Fibroblast of lung (primary cell): ENCODE measurements around the gene NKX1-2. TPM values are rescaled to one million over a fixed set of nuclear protein-coding genes. Genes with fewer than 3 reads are reported as not detected.

ENCODE experiments used
- DNase-seq, 2 donors: peaks; one replicate each; pipeline versions ENCODE4 v3.0.0 to v3.0.0-alpha.2; 2010; ENCODE audit warnings: low read depth in 2 of 2
- H2AFZ ChIP-seq: 2 replicates; pipeline ENCODE4 v1.5.1; 2012; ENCODE audit warnings: low read length, control low read depth, inconsistent platforms
- H3K27ac ChIP-seq: 2 replicates; pipeline ENCODE4 v1.5.1; 2011; ENCODE audit warnings: low read length, control low read depth; ENCODE audit not compliant: insufficient read depth
- H3K27me3 ChIP-seq: 2 replicates; pipeline ENCODE4 v1.5.1; 2011; ENCODE audit warnings: mild to moderate bottlenecking, low read length; ENCODE audit not compliant: control insufficient read depth, insufficient read depth
- H3K36me3 ChIP-seq: 2 replicates; pipeline ENCODE4 v1.5.1; 2011; ENCODE audit warnings: low read length; ENCODE audit not compliant: control insufficient read depth, insufficient read depth
- H3K4me1 ChIP-seq: 2 replicates; pipeline ENCODE4 v1.5.1; 2011; ENCODE audit warnings: low read length; ENCODE audit not compliant: control insufficient read depth, insufficient read depth; ENCODE audit errors: extremely low read depth
- H3K4me2 ChIP-seq: 2 replicates; pipeline ENCODE4 v1.5.1; 2011; ENCODE audit warnings: low read length, control low read depth; ENCODE audit not compliant: insufficient read depth; ENCODE audit errors: extremely low read depth
- H3K4me3 ChIP-seq, 4 experiments: fragments of 200-600 bp in 1 of 4; sonication (generic) in 1 of 4; replicated peaks in 1 of 4; 2 replicates each; pipeline ENCODE4 v1.5.1; 2011 to 2016; ENCODE audit warnings: low read length in 4 of 4, low read depth in 3 of 4, mild to moderate bottlenecking in 3 of 4, control low read depth in 2 of 4, inconsistent platforms in 1 of 4, mixed read lengths in 1 of 4; ENCODE audit not compliant: insufficient read depth in 1 of 4; ENCODE audit errors: control extremely low read depth in 1 of 4
- H3K79me2 ChIP-seq: 2 replicates; pipeline ENCODE4 v1.5.1; 2012; ENCODE audit warnings: mild to moderate bottlenecking, low read length, inconsistent platforms; ENCODE audit not compliant: control insufficient read depth, insufficient read depth
- H3K9ac ChIP-seq: 2 replicates; pipeline ENCODE4 v1.5.1; 2011; ENCODE audit warnings: mild to moderate bottlenecking, low read length, control low read depth; ENCODE audit not compliant: insufficient read depth
- H3K9me3 ChIP-seq: 2 replicates; pipeline ENCODE4 v1.5.1; 2012; ENCODE audit warnings: low read depth, low read length; ENCODE audit not compliant: control insufficient read depth, insufficient read depth
- H4K20me1 ChIP-seq: 2 replicates; pipeline ENCODE4 v1.5.1; 2011; ENCODE audit warnings: low read length; ENCODE audit not compliant: control insufficient read depth, insufficient read depth; ENCODE audit errors: extremely low read depth
- EZH2 ChIP-seq: IDR thresholded peaks from 2 replicates; pipeline ENCODE4 v1.5.1; 2012; ENCODE audit warnings: low read length, control low read depth, mild to moderate bottlenecking; ENCODE audit errors: missing control alignments
- polyA plus RNA-seq, 2 donors: library from polyadenylated mRNA; depleted of rRNA in 1 of 2; stranded (reverse) in 1 of 2; unstranded in 1 of 2; fragments of >200 nt; gene quantifications; 2 replicates each; pipeline ENCODE4 v1.2.1, GENCODE V29; 2011 to 2012; ENCODE audit warnings: missing spikeins in 1 of 2
- total RNA-seq: library from RNA; depleted of rRNA; stranded (reverse); fragments of >200 nt; gene quantifications from 2 replicates; pipeline ENCODE4 v1.2.1, GENCODE V29; 2014
- TF ChIP-seq, protein P1 (sequence below), 2 donors: IDR thresholded peaks in 1 of 2; conservative IDR thresholded peaks in 1 of 2; 1 replicate in 1 of 2; 2 replicates in 1 of 2; pipeline ENCODE4 v1.5.1; 2011 to 2012; ENCODE audit warnings: low read length in 2 of 2, control low read depth in 1 of 2, inconsistent platforms in 1 of 2, low read depth in 1 of 2, mild to moderate bottlenecking in 1 of 2

NKX1-2 gene
- total and polyA plus RNA-seq, 2 donors (not counting 1 experiment from before 2014, with no cell fraction given): not detected

DNA sequence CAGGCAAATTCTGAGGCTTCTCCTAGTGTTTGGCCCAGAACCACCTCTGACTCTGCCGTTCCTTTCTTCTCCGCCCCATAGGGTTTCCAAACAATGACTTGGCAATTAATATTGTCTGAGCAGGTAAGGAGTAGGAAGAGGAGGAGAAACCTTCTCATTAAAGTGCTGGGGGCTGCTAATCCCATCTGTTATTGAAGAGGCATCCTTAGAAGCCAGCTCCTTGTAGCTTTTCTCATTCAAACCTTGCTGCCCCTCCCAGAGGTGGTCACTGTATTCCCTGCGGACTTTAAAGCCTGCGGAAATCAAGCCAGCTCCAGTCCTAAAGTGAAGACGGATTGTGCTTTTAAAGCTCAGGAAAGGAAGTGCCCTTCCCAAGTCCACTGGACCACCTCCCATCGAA, 1.4 kb upstream of the NKX1-2 start:
- H2AFZ ChIP-seq: no peak overlapping the region
- no peak for DNase-seq
- H3K27ac ChIP-seq: no peak overlapping the region
- no peaks in the 10 kb centered on the region for H3K36me3 ChIP-seq
- no peak overlapping the region for H3K4me3 ChIP-seq
- H4K20me1 ChIP-seq: no peaks in the 10 kb centered on the region
- no peak overlapping the region for H3K4me2 ChIP-seq
- TF ChIP-seq, protein P1, sequence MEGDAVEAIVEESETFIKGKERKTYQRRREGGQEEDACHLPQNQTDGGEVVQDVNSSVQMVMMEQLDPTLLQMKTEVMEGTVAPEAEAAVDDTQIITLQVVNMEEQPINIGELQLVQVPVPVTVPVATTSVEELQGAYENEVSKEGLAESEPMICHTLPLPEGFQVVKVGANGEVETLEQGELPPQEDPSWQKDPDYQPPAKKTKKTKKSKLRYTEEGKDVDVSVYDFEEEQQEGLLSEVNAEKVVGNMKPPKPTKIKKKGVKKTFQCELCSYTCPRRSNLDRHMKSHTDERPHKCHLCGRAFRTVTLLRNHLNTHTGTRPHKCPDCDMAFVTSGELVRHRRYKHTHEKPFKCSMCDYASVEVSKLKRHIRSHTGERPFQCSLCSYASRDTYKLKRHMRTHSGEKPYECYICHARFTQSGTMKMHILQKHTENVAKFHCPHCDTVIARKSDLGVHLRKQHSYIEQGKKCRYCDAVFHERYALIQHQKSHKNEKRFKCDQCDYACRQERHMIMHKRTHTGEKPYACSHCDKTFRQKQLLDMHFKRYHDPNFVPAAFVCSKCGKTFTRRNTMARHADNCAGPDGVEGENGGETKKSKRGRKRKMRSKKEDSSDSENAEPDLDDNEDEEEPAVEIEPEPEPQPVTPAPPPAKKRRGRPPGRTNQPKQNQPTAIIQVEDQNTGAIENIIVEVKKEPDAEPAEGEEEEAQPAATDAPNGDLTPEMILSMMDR (conservative IDR thresholded peaks at IDR 0.05 in 1 of 2, IDR thresholded peaks at IDR 0.05 in 1 of 2; ENCODE audit: low read depth in 1 of 2, low read length in 2 of 2): no peak
- TF ChIP-seq EZH2: no peak
- no peaks in the 10 kb centered on the region for H3K9me3 ChIP-seq
- H3K4me1 ChIP-seq: no peaks in the 10 kb centered on the region
- H3K9ac ChIP-seq: no peak overlapping the region
- H3K79me2 ChIP-seq: no peaks in the 10 kb centered on the region
- H3K27me3 ChIP-seq: peaks cover 75% of the 10 kb centered on the region

DNA sequence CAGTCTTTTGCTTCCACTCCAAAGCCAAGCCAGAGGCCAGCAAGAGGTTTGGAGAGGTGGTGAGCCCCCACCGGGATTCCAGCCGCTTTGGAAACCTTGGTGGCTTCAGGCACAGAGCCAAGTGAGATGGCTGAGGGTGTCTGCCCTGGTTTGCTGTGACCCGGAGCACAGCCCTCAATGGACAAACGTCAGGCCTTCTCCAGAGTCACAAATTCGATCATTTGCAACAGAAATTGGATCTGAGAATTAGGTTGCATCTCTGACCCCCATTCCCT, 885 bp upstream of the NKX1-2 start:
- no peaks in the 10 kb centered on the region for H3K4me1 ChIP-seq
- H4K20me1 ChIP-seq: no peaks in the 10 kb centered on the region
- no peak overlapping the region for H3K27ac ChIP-seq
- H3K36me3 ChIP-seq: no peaks in the 10 kb centered on the region
- TF ChIP-seq, protein P1 (conservative IDR thresholded peaks at IDR 0.05 in 1 of 2, IDR thresholded peaks at IDR 0.05 in 1 of 2; ENCODE audit: low read depth in 1 of 2, low read length in 2 of 2): no peak
- no peak for TF ChIP-seq EZH2
- DNase-seq: no peak
- no peak overlapping the region for H3K9ac ChIP-seq
- H3K4me3 ChIP-seq: no peak overlapping the region
- no peak overlapping the region for H2AFZ ChIP-seq
- no peak overlapping the region for H3K4me2 ChIP-seq
- H3K27me3 ChIP-seq: peaks cover 73% of the 10 kb centered on the region
- H3K79me2 ChIP-seq: no peaks in the 10 kb centered on the region
- H3K9me3 ChIP-seq: no peaks in the 10 kb centered on the region

DNA sequence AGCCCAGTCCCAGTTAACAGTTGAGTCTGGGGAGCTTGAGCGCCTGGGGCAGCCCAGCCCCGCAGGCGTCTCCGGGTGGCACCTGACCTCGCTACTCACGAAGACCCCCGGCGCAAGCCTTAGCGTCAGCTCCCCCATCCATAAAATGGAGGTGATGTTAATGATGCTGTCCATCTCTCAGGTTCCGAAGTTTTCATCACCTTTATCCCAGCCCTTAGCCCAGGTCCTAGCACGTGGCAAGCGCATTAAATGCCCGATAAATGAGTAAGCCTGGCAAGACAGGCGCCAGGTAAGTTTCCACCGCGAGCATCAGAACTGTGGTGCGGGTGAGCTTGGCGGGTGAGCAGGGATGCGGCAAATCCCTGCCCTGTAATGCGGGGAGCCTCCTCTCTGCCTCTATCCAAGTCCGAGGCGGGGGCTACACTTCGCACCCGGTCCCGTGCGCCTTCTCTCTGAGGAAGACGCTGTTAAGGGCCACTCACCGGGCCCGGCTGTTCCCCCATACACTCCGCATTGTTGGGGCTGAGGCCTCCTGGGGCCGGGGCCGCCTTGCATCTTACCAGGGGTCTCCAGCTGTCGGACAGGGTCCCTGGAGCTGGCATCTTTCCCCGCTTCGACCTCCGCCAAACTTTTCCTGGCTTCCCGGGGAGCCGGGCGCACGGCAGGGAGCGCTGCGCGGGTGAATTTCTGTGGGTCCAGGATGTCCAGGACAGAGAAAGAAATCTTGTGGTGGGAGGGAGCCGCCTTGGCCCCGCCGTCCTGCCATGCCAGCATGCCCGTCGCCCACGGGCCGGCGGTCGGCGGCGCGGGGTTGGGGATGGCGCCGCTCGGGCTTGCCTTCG, 444 bp downstream of the NKX1-2 start:
- Histone ChIP-seq H3K4me1 (no peaks in the 10 kb centered on the region), H3K4me2 (no peak overlapping the region), H3K79me2 (no peaks in the 10 kb centered on the region), H3K9me3 (no peaks in the 10 kb centered on the region), H3K27ac (no peak overlapping the region), H3K9ac (no peak overlapping the region), H2AFZ (no peak overlapping the region), H3K36me3 (no peaks in the 10 kb centered on the region), H4K20me1 (no peaks in the 10 kb centered on the region), H3K27me3 (peaks cover 62% of the 10 kb centered on the region), H3K4me3 (no peak overlapping the region)
- peak; percentile 93 for TF ChIP-seq EZH2
- TF ChIP-seq, protein P1 (conservative IDR thresholded peaks at IDR 0.05 in 1 of 2, IDR thresholded peaks at IDR 0.05 in 1 of 2; ENCODE audit: low read depth in 1 of 2, low read length in 2 of 2): no peak
- DNase-seq: no peak
